Esophagus muscularis mucosa (tissue), 3 donors: ENCODE results near the gene TTYH2.

Experiments
- POLR2A ChIP-seq: fragments of 450-650 bp; IDR thresholded peaks from one replicate; pipeline ENCODE4 v1.6.1; 2017; ENCODE audit warnings: antibody characterized with exemption, moderate library complexity, mild to moderate bottlenecking, low read depth
- POLR2AphosphoS5 ChIP-seq, 2 donors: sonication (generic); formaldehyde crosslinking; IDR thresholded peaks; one replicate each; pipeline ENCODE4 v1.6.1; 2017; ENCODE audit warnings: antibody characterized with exemption in 2 of 2
- TF ChIP-seq, protein P1 (sequence below), 3 experiments: fragments of 200-600 bp in 2 of 3; fragments of 450-650 bp in 1 of 3; sonication (generic) in 2 of 3; IDR thresholded peaks; one replicate each; pipeline ENCODE4 v1.5.1; 2017 to 2019; ENCODE audit warnings: antibody characterized with exemption in 3 of 3, mild to moderate bottlenecking in 2 of 3, moderate library complexity in 1 of 3

DNA sequence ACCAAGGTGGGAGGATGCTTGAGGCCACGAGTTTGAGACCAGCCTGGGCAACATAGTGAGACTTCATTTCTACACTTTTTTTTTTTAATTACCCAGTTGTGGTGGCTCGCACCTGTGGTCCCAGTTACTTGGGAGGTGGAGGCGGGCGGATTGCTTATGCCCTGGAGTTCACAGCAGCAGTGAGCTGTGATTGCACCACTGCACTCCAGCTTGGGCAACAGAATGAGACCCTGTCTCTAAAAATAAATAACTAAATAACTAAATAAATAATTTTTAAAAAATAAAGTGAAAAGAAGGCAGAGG is 70.0 kb downstream of the TTYH2 start:
- TF ChIP-seq POLR2AphosphoS5 (IDR thresholded peaks at IDR 0.05), result no peak
- TF ChIP-seq POLR2A, result no peak
- TF ChIP-seq, protein P1, sequence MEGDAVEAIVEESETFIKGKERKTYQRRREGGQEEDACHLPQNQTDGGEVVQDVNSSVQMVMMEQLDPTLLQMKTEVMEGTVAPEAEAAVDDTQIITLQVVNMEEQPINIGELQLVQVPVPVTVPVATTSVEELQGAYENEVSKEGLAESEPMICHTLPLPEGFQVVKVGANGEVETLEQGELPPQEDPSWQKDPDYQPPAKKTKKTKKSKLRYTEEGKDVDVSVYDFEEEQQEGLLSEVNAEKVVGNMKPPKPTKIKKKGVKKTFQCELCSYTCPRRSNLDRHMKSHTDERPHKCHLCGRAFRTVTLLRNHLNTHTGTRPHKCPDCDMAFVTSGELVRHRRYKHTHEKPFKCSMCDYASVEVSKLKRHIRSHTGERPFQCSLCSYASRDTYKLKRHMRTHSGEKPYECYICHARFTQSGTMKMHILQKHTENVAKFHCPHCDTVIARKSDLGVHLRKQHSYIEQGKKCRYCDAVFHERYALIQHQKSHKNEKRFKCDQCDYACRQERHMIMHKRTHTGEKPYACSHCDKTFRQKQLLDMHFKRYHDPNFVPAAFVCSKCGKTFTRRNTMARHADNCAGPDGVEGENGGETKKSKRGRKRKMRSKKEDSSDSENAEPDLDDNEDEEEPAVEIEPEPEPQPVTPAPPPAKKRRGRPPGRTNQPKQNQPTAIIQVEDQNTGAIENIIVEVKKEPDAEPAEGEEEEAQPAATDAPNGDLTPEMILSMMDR (IDR thresholded peaks at IDR 0.05), result no peak
